SK-N-SH (cell line): ENCODE measurements around the gene RBMS3. TPM values are rescaled to one million over a fixed set of nuclear protein-coding genes. Genes with fewer than 3 reads are reported as not detected.

Experiments used
- polyA plus RNA-seq, 3 experiments: library from polyadenylated mRNA; depleted of rRNA; stranded (reverse); fragments of >200 nt; gene quantifications; 2 replicates each; pipeline ENCODE4 v1.2.3, GENCODE V29; 2012
- small RNA-seq, 7 experiments: library from RNA; depleted of rRNA; stranded (forward); fragments of <200 nt; gene quantifications; one replicate each; pipeline ENCODE3, GENCODE V24; 2012

Gene RBMS3
- polyA plus RNA-seq, 1 of the 3 experiments (the other 2 are of a cell fraction), result 8.2 TPM

Small RNA genes lying within 50 kb of the gene (small RNA-seq; reads per million reads assigned to genes)
- gene MTND4LP9, result 0 to 0.20 (median 0) reads per million in 7 experiments
